ENCODE data around the gene FAM222B.

- TF ChIP-seq EZH2 (IDR thresholded peaks at IDR 0.05), result no peak
- TF ChIP-seq POLR2AphosphoS5 (IDR thresholded peaks at IDR 0.05; ENCODE audit: borderline replicate concordance, low read depth, low read length), result no peak
Measured at GRCh38 chr17:28711723-28712031, 130.9 kb downstream of the FAM222B start, which contains the start of gene PROCA1.
